T-helper 17 cell (primary cell): Measurements from ENCODE around the gene ANKRD63. TPM values are rescaled to one million over a fixed set of nuclear protein-coding genes. Genes with fewer than 3 reads are reported as not detected.
A peak's percentile ranks its signal among the peaks of the same experiment; 100 is the strongest.

Source experiments
- ATAC-seq: fragments of 150-1000 bp; cut with Tn5 transposase; 2 replicates; pipeline ENCODE4 v1.10.0; 2021; ENCODE audit warnings: mild to moderate bottlenecking, moderate library complexity
- DNase-seq, 3 donors: peaks; one replicate each; pipeline versions ENCODE4 v3.0.0 to v3.0.0-alpha.2; 2020 to 2021
- H3K9me3 ChIP-seq: one replicate; pipeline ENCODE4 v1.7.0; 2013; ENCODE audit warnings: low read length, mild to moderate bottlenecking; ENCODE audit not compliant: control insufficient read depth, poor library complexity, severe bottlenecking
- H3K27ac Mint-ChIP-seq: one replicate; pipeline ENCODE4 v1.8.0; 2022; ENCODE audit warnings: mild to moderate bottlenecking, moderate library complexity, mixed read lengths
- H3K27me3 Mint-ChIP-seq: one replicate; pipeline ENCODE4 v1.8.0; 2022; ENCODE audit warnings: mixed read lengths
- H3K36me3 Mint-ChIP-seq: one replicate; pipeline ENCODE4 v1.8.0; 2022; ENCODE audit warnings: low read depth, mixed read lengths
- H3K4me1 Mint-ChIP-seq: one replicate; pipeline ENCODE4 v1.8.0; 2022; ENCODE audit warnings: mild to moderate bottlenecking, mixed read lengths
- H3K4me3 Mint-ChIP-seq: one replicate; pipeline ENCODE4 v1.8.0; 2022; ENCODE audit warnings: mild to moderate bottlenecking, moderate library complexity, mixed read lengths
- total RNA-seq, 4 donors: library from RNA in 2 of 4; stranded (reverse) in 2 of 4; gene quantifications; one replicate each; pipeline ENCODE4 v1.2.3 and lab custom pipeline; 2022 to 2026

ANKRD63 gene
- total RNA-seq, 2 donors from 2014 or later, result 0.42 TPM; not detected in 1

DNA sequence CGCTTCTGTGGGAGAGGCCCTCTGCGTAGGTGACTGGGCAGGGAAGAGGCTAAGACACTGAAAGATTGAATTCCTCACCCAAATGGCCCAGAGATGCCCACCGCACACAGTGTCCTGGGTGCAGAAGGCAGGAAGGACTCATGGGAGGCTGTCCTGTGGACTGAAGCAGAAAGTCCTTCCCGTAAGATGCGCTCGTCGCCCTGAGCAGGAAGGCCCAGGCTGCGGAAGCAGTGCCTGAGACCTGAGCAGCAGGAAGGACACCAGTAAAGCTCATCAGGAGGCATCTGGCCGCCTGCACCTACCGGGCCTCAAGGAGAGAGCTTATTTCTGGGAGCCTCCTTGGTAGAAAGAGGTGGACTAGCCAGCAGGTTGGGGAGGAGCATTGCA is 40.7 kb downstream of the ANKRD63 start:
- DNase-seq (no peak), ATAC-seq (no peak)
- H3K9me3 ChIP-seq, result no peaks in the 10 kb centered on the region
- Mint-ChIP-seq H3K36me3 (peaks cover 6% of the 10 kb centered on the region), H3K27ac (no peak overlapping the region), H3K4me3 (no peak overlapping the region), H3K4me1 (peaks cover 9% of the 10 kb centered on the region), H3K27me3 (peaks cover 31% of the 10 kb centered on the region)

DNA sequence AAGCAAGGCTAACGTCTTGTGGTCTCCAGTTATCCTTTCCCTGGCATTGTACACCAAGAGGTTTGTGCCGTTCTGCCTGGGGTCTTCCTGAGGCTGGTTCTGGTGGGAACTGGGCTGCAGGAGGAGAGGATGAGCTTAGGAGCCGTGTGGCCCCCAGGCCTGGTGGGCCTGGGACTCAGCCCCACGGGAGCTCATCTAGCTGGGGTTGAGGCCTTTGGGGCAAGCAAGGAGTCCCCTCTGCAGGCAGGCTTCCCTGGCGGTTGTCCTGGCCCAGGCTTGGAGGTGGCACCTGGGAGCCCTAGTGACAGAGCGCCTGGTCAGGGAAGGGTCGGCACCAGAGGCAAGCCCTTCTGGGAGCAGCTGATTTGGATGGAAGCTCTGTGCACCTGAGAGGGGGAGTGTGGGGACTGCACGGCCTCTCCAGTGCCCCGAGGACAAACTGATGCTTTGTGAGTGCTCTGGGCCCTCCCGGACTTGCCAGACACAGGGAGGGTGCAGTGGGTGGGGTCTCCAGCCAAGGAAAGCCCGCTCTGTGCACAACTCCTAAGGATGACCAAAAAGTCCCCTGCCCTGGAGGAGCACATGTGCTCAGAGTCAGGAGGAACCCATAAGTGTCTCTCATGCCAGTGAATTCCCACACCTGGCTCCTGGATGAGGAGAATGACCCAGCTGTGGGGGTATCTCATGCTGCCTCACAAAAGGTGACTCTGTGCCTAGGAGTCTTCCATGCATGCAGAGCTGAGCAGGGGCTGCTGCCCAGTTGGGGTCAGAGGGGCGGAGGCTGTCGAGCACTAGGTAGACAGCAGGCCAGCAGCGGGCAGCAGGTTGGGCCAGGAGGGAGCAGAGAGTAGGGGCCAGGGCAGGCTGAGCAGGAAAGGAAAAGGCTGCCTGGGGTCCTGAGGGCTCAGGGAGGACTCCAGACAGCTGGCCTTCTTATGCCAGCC is 41.3 kb downstream of the ANKRD63 start:
- no peak overlapping the region for H3K4me3 Mint-ChIP-seq

DNA sequence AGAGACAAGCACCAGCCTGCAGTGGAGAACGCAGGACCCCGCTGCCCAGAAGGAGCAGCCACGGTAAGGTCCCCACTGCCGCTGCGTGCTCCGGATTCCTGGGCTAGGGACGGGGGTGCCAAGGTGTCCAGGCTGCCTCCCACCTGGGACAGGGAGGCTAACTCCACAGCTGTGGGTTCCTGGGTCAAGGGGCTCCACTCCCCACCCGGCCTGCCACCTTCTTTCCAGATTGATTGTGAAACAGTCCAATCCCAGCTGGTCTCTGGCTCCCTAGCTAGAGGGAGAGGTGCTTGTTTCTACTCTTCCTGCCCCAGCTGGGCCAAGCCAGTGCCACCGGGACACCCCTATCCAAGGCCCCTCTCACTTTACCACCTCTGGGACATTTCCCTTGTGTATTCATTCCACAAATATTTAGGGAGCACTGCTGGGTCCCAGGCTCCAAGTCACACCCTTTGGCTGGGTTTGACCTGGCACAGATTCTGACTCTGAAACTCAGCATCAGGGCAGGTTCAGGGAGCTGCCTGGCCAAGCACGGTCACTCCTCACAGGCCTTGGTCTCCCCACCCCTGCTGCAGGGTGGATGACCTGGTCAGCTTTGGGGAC is 42.1 kb downstream of the ANKRD63 start:
- Mint-ChIP-seq H3K36me3 (peaks cover 6% of the 10 kb centered on the region), H3K4me1 (peaks cover 9% of the 10 kb centered on the region), H3K27ac (no peak overlapping the region), H3K4me3 (no peak overlapping the region), H3K27me3 (peaks cover 31% of the 10 kb centered on the region)
- no peak for ATAC-seq
- no peaks in the 10 kb centered on the region for H3K9me3 ChIP-seq
- no peak for DNase-seq

More for the DNA sequence above, 41.3 kb downstream of the ANKRD63 start:
- no peak for ATAC-seq
- Mint-ChIP-seq H3K4me1 (peaks cover 9% of the 10 kb centered on the region), H3K27ac (no peak overlapping the region), H3K36me3 (peaks cover 6% of the 10 kb centered on the region), H3K27me3 (peaks cover 31% of the 10 kb centered on the region)
- DNase-seq, result no peak
- H3K9me3 ChIP-seq, result no peaks in the 10 kb centered on the region

DNA sequence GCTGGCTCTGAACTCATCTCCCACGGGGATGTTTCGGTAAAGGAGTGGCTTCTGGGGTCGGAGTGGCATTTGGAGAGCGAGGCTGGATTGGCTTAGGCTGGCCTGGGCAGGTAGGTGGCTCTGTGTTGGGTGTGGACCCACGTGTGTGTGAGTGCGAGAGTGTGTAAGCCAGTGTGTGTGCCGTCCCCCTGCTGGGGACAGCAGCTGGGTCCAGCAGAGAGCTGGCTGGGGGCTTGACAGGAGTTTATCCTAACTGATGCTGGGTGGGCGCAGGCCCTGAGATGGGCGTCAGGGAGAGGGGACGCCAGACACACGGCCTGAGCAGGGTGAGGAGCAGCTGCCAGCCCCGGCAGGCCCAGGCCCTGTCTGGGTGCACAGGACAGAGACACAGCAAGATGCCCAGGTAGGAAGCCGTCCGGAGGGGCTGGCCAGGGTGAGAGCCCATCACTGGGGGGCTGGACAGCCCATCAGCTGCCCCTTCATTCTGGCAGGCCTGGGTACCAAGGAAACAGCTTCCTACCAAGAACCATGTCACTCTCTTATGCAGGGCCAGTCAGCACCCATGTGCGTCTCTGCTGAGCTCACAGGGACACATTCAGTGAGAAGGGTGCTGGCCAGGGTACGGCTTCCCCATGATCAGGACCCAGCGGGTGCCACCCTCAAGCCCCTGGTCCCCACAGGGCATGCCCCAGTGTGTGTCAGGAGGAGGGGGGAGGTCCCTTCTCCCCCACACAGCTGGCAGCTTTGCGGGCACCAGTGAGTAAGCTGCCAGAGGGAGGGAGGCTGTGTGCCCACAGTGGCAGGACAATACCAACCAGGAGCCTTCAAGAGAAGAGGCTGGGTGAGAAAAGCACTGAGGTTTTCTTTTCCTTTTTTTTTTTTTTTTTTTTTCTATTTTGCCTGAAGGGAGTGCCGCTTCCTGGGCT is 42.9 kb downstream of the ANKRD63 start:
- DNase-seq (no peak), ATAC-seq (no peak)
- no peak overlapping the region for H3K4me3 Mint-ChIP-seq
- H3K36me3 Mint-ChIP-seq, result peaks cover 6% of the 10 kb centered on the region
- peaks cover 31% of the 10 kb centered on the region for H3K27me3 Mint-ChIP-seq
- peaks cover 9% of the 10 kb centered on the region for H3K4me1 Mint-ChIP-seq
- H3K27ac Mint-ChIP-seq, result no peak overlapping the region
- no peaks in the 10 kb centered on the region for H3K9me3 ChIP-seq

DNA sequence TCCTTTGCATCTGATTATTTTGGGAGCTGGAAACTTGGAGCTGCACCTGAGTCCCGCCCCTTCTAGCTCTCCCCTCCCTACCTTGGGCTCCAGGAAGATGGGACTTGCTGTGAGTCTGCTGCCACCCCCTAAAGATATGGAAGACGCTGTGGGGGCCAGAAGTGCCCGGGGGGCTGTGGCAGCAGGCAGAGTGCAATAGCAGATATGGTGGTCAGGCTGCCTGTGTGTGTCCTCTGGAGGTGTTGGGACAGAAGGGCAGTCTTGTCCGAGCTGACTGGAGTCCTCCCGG is 43.5 kb downstream of the ANKRD63 start:
- Mint-ChIP-seq H3K4me3 (no peak overlapping the region), H3K36me3 (peaks cover 6% of the 10 kb centered on the region), H3K27ac (no peak overlapping the region), H3K27me3 (peaks cover 31% of the 10 kb centered on the region), H3K4me1 (peaks cover 9% of the 10 kb centered on the region)
- no peaks in the 10 kb centered on the region for H3K9me3 ChIP-seq
- DNase-seq, result no peak
- ATAC-seq, result no peak

DNA sequence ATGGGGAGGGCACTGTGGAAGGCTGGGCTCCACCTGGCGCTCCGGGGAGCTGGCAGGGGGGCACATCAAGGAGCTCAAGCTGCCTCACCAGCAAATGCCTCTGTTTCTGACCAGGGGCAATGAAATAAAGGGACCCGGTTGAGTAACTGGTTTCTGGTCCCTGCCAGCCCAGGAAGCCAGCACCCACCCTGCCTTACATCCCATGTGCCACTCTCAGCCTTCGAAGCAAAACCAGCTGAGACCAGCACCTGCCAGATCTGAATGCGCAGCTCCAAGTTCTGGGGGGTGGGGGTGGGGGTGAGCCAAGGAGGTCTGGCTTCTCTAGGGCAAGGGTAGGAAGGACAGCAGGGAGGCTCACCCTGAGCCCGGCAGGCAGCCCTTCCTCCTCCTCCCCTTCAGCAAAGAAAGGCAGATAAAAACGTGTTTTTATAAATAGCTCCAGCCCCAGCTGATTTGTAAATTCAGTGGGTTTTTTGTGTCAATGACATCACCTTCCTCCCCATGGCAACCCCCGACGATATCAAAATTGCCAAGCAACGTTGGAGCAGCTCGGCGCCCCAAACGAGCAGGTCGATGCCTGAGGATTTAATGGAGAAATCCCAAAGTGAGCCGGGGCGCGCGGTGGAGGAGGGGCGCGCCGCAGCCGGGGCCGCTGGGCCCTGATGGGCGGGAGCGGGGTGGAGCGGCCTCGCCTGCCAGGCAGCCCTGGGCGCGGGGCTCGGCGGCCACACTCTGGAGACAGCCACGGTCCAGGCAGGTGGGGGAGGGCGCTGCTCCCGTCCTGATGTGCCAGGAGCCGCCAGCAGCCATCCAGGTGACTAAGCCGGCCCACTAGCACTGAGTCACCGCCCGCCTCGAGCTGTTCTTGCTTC is 44.1 kb downstream of the ANKRD63 start, which contains the start of gene PAK6:
Gene PAK6 (plus strand): TSS at position 532 of the 872 bp plus-strand sequence. CDS start 25,723 bp downstream, outside the sequence.
- Mint-ChIP-seq H3K4me3 (peak within 1 kb of the TSS; percentile 66), H3K27ac (peak within 1 kb of the TSS; percentile 43), H3K4me1 (peaks cover 9% of the 10 kb centered on the region), H3K36me3 (peaks cover 6% of the 10 kb centered on the region), H3K27me3 (peaks cover 31% of the 10 kb centered on the region)
- no peaks in the 10 kb centered on the region for H3K9me3 ChIP-seq
- ATAC-seq (peak; percentile 61), DNase-seq (no peak)

DNA sequence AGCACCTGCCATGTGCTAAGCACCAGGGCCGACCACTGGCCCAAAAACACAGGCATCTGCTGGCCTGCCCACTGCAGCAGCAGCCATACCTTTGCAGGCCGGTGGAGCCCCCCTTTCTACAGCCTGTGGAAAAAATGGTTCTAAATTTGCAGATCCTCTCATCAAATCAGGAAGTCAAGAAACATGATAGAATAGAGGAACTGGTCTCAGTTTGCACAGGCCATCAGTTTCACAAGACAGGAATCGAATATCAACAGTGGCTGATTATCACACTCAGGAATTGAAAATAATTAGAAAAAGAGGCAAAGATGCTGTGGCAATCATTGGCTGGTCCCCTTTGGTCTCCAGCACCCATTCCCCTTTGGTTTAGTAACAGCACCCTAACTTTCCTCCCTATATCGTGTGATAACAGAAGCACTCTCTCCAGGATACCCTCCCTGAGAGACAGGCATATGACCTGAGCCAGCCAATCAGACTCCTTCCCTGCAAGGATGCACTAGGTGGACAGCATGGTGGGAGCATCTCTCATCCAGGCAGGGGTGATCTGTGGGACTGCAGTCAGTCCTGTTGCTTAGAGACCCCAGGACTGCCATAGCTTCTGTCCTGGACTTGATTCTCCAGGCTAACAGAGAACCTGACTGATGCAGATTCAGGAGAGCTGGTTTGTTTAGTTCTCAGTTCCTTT is 47.5 kb downstream of the ANKRD63 start:
- H3K9me3 ChIP-seq, result no peaks in the 10 kb centered on the region
- H3K27ac Mint-ChIP-seq, result no peak overlapping the region
- ATAC-seq, result peak; percentile 28
- peaks cover 9% of the 10 kb centered on the region for H3K4me1 Mint-ChIP-seq
- peaks cover 6% of the 10 kb centered on the region for H3K36me3 Mint-ChIP-seq
- DNase-seq, result no peak
- peaks cover 23% of the 10 kb centered on the region for H3K27me3 Mint-ChIP-seq
- H3K4me3 Mint-ChIP-seq, result no peak overlapping the region

DNA sequence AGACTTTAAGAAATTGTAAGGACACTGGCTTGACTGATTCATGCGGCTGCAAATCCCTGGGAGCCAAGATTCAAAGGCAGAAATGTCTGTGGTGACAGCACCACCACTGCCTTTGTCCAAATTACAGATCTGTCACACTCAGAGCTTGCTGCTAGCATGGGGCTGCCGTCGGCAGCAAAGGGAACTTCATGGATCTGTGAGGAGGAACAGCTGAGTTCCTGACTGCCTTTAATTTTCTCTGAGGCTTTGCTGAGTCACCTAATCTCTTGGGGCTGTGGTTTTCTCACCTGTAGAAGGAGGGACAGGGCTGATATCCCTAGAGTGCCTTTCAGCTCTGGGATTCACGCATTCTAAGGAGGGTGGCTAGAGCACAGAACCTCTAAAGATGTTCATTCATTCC is 48.1 kb downstream of the ANKRD63 start:
- H3K27ac Mint-ChIP-seq, result no peak overlapping the region
- H3K4me1 Mint-ChIP-seq, result peaks cover 9% of the 10 kb centered on the region
- H3K4me3 Mint-ChIP-seq, result no peak overlapping the region
- peaks cover 6% of the 10 kb centered on the region for H3K36me3 Mint-ChIP-seq
- ATAC-seq (no peak), DNase-seq (no peak)
- H3K9me3 ChIP-seq, result no peaks in the 10 kb centered on the region
- H3K27me3 Mint-ChIP-seq, result peaks cover 18% of the 10 kb centered on the region

DNA sequence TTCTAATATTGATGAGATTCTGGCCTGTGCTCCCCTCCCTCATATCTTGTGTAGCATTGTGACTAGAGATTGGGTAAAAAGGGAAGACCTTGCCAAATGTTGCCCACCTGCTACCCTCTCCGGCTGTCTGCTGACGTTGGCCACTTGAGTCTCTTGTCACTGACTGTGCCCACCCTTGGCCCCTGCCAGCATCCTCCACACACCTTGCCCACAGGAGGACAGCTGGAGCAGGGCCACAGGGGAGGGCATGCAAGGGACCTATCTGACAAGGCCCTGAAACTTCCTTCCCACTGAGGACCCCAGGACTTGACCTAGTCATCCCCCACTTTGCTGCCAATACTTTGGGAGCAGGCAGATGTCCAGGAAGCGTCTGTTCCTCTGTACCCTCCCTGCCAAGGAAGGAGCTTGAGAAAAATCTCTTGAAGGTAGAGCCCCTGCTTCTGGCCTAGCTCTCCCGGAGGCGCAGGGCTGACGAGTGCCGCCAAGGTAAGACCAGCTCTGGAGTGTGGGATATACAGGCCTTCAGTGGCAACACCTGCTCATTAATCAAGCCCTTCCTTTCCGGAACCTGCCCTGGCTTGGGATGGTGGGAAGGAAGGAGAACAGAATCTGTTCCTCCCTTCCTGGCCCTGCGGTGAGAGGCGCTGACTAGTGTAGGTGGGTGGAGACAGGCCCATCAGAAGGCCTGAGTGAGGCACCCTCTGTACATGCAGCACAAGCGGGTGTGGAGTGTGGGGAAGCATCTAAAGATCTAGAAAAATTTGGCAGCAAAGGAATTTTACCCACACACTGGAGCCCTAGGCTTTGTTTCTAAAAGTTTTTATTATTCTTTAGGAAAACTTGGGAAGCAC is 48.9 kb downstream of the ANKRD63 start:
- H3K36me3 Mint-ChIP-seq, result peaks cover 2% of the 10 kb centered on the region
- H3K4me1 Mint-ChIP-seq, result peaks cover 2% of the 10 kb centered on the region
- H3K27ac Mint-ChIP-seq, result no peak overlapping the region
- peaks cover 12% of the 10 kb centered on the region for H3K27me3 Mint-ChIP-seq
- H3K4me3 Mint-ChIP-seq, result no peak overlapping the region
- no peak for ATAC-seq
- no peaks in the 10 kb centered on the region for H3K9me3 ChIP-seq
- DNase-seq, result no peak

DNA sequence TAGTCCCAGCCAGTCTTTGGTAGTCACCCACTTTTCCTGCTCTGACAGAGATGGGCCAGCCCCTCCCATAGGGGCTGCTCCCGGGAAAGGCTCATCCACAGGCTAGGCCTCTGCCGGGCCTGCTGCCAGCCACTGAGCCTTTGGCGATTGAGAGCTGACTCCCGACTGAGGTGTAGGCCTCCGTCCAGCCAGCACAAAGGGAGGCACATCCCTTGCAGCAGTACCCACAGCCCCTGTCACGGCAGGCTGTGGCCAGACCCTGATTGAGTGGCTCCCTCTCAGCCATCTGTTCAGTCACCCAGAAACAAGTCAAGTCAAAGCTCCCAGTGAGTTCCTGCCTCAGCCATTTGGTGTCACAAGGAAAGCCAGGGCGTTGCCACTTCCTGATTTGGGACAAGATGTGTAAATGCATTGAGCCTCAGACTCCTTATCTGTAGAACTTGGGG is 50.2 kb downstream of the ANKRD63 start:
- H3K9me3 ChIP-seq, result no peaks in the 10 kb centered on the region
- peaks cover 3% of the 10 kb centered on the region for H3K27me3 Mint-ChIP-seq
- ATAC-seq (no peak), DNase-seq (no peak)
- H3K4me1 Mint-ChIP-seq, result no peaks in the 10 kb centered on the region
- no peaks in the 10 kb centered on the region for H3K36me3 Mint-ChIP-seq
- no peak overlapping the region for H3K27ac Mint-ChIP-seq
- no peak overlapping the region for H3K4me3 Mint-ChIP-seq
